Ishikawa (cell line): Measurements from ENCODE around the gene RNF187.

Experiments used
- CEBPB ChIP-seq: IDR thresholded peaks from 2 replicates; pipeline ENCODE4 v1.6.1; 2012
- EGR1 ChIP-seq: IDR thresholded peaks from 2 replicates; pipeline ENCODE4 v1.6.1; 2012
- USF1 ChIP-seq: IDR thresholded peaks from 2 replicates; pipeline ENCODE4 v1.6.1; 2012
- YY1 ChIP-seq: IDR thresholded peaks from 2 replicates; pipeline ENCODE4 v1.6.1; 2012; ENCODE audit warnings: low read depth

- no peak for TF ChIP-seq CEBPB
- TF ChIP-seq EGR1 = no peak
- TF ChIP-seq USF1 = no peak
- no peak for TF ChIP-seq YY1
Measured at GRCh38 chr1:228471154-228471761, 15.9 kb upstream of the RNF187 start.
